Measurements from ENCODE around the gene EMD. TPM values are rescaled to one million over a fixed set of nuclear protein-coding genes. Genes with fewer than 3 reads are reported as not detected.
A peak's percentile ranks its signal among the peaks of the same experiment; 100 is the strongest.
"Not testable (repeated sequence)": the region's sequence is repeated elsewhere in the genome, so short reads cannot be mapped to it uniquely, and the experiment has no call there.

EMD gene
- 51.3 TPM for total RNA-seq
- long read RNA-seq, transcript EMD-202 (6 exons, 1,379 nt): major isoform, 28 of 36 reads
- long read RNA-seq, partial matches to known transcripts: 0 of 36 reads
- long read RNA-seq, other reads (novel, unspliced or antisense): 4 of 36 reads

DNA sequence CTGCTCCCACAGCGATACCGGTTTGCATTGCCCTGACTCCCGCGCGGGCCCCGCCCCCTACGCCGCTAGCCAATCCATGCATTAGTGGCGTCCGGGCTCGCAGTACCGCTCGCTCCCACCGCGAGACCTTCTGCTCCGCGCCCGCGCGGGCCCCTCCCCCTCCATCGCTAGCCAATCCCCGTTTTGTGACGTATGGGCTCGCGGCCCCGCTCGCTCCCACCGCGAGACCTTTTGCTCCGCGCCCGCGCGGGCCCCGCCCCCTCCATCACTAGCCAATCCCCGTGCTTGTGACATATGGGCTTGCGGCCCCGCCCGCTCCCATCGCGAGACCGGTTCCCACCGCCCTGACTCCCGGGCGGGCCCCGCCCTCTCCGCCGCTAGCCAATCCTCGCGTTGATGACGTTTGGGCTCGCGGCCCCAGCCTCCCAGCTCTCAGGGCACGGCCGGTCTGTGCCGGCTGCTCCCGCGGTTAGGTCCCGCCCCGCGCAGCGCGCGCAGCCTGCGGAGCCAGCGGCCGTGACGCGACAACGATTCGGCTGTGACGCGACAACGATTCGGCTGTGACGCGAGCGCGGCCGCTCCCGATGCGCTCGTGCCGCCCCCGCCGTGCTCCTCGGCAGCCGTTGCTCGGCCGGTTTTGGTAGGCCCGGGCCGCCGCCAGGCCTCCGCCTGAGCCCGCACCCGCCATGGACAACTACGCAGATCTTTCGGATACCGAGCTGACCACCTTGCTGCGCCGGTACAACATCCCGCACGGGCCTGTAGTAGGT, at the start of gene EMD:
Gene EMD, plus strand, starts transcription at position 497 of the 770 bp plus-strand sequence. Its CDS starts 190 bp downstream, at position 687.
- peak; percentile 90 for ATAC-seq
- peak; percentile 98 for DNase-seq
- intact Hi-C loops (cut with micrococcal nuclease): no loop called here

DNA sequence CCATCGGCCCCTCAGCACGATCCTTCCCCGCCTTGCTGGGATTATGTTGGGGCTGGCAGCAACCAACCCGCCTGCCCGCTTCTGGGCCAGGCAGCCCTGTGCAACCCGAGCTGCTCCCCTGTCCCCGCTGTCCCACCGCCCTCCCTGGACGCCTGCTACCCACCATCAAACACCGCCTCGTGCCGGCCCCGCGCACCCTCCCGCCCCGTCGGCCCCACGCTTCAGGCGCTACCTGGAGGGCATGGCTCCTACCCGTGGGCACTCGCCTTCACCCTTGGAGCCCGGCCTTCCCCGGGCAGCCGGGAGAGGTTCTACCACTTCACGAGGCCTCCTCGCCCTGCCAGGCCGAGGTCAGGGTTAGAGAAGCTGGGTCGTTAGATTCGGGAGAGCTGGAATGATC, 46.5 kb upstream of the EMD start:
- intact Hi-C loops (cut with micrococcal nuclease): no loop called here
- DNase-seq (no peak), ATAC-seq (no peak)

- ATAC-seq (no peak), DNase-seq (no peak)
- intact Hi-C loops (cut with micrococcal nuclease): no loop called here
Measured at GRCh38 chrX:154333116-154333515, 46.0 kb upstream of the EMD start.

- no peak for DNase-seq
- intact Hi-C loops (cut with micrococcal nuclease): no loop called here
- ATAC-seq: no peak
Measured at GRCh38 chrX:154333837-154334271, 45.2 kb upstream of the EMD start.

DNA sequence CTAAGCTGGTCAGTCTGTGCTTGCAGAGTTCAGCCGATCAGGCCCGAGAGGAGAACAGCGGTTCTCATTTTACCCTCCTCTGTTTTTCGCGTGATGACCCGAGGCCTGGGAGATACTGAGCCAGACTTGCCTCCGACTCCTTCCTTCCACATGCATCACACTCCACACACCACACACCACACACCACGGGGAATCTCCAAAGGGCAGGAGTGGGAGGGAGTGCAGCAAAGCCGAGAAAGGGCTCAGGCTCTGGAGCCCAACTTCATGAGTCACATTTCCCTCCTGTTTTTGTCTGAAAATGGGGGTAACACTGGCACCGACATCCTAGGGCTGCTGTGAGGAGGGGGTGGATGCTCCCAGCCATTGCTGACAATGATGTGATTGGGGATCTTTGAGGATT, 44.6 kb upstream of the EMD start:
- ATAC-seq (no peak), DNase-seq (no peak)
- intact Hi-C loops (cut with micrococcal nuclease): no loop called here

DNA sequence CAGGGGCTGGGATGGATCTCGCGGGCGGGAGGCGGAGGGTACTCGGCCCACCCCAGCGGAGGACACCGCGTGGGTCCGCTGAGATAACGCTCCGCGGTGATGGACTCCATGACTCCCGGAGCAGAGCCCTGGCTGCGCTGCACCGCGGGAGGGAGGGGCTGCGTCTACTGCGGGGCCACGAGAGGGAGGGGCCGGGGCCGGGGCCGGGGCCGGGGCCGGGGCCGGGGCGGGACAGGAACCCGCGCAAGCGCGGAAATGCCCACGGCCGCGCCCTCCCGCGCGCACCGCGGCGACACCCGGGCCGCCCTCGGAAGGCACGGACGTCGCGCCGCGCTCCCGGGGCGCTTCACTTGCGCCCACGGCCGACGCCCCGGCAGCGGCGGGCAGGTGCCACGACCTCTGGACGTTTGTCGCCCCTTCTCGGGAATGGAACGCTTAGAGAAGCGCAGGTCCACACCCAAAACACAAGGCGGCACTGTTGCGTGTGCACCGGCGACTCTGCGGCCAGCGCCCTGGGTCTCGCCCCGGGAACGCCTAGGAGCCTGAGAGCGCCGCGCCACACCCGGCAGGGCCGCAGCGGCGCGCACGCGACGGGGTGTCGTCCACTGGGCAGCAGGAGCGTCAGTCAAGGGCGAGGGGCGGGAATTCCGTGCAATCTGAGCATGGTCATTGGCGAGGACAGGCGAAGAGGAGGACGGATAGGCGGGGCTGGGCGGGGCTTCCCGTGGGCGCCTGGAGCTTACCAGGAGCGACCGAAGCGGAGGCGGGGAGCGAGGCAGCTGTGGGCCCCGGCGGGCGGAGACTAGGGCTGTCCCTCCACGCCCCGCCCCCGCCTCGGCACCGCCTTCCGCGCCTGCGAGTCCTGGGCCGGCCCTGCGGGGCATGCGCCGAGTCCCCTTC, 37.4 kb upstream of the EMD start:
- DNase-seq; intact Hi-C loops (cut with micrococcal nuclease): not testable (repeated sequence)
- peak; percentile 86 for ATAC-seq

GRCh38 chrX:154343063-154343462, 36.0 kb upstream of the EMD start:
- intact Hi-C loops (cut with micrococcal nuclease); DNase-seq: not testable (repeated sequence)
- ATAC-seq: peak; percentile 2

GRCh38 chrX:154343620-154344019, 35.5 kb upstream of the EMD start:
- intact Hi-C loops (cut with micrococcal nuclease); DNase-seq: not testable (repeated sequence)
- ATAC-seq: peak; percentile 23

- ATAC-seq: peak; percentile 3
- DNase-seq: peak; percentile 19
- intact Hi-C loops (cut with micrococcal nuclease): no loop called here
Measured at GRCh38 chrX:154348114-154348531, 31.0 kb upstream of the EMD start.

GRCh38 chrX:154348646-154349358, 30.3 kb upstream of the EMD start:
- peak; percentile 29 for DNase-seq
- intact Hi-C loops (cut with micrococcal nuclease): no loop called here
- ATAC-seq: no peak

- intact Hi-C loops (cut with micrococcal nuclease): no loop called here
- ATAC-seq (no peak), DNase-seq (peak; percentile 19)
Measured at GRCh38 chrX:154349359-154349935, 29.6 kb upstream of the EMD start.

- ATAC-seq: no peak
- intact Hi-C loops (cut with micrococcal nuclease): no loop called here
- peak; percentile 9 for DNase-seq
Measured at GRCh38 chrX:154349979-154350378, 29.1 kb upstream of the EMD start.

DNA sequence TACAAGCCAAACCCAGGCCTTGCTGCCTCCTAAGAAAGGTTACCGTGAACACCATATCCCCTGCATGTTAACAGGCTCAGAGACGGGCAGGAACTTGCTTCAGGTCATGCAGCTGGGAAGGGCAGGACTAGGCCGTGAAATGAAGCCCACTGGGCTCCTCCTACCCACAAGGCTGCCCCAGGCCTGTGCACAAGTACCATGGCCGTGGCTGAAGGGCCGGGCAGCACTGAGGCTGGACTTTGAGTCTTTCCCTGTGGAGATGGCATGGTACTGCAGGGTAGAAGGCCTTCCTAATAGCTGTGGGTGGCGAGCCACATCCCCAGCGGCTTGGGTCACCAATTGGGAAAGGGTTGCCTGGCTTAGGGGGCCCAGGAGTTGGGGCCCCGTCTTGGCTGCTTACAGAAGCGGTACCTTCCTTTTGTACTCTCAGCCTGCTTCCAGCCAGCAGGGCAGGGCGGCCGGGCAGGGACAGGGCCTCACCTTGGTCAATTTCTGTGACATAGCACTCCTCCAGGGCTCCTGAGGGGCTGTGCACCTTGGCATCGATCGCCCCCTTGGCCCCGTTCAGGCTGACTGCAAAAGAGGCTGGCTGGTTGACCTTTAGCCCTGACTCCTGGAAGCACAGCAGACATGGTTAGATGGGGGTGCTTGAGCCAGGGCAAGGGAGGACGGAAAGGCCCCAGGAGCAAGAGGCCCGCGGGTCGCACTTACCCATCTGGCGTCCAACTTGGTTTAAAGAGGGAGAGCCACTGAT, 28.5 kb upstream of the EMD start:
- DNase-seq (peak; percentile 12), ATAC-seq (no peak)
- intact Hi-C loops (cut with micrococcal nuclease): no loop called here

- intact Hi-C loops (cut with micrococcal nuclease): no loop called here
- no peak for ATAC-seq
- peak; percentile 25 for DNase-seq
Measured at GRCh38 chrX:154351183-154352011, 27.7 kb upstream of the EMD start.

DNA sequence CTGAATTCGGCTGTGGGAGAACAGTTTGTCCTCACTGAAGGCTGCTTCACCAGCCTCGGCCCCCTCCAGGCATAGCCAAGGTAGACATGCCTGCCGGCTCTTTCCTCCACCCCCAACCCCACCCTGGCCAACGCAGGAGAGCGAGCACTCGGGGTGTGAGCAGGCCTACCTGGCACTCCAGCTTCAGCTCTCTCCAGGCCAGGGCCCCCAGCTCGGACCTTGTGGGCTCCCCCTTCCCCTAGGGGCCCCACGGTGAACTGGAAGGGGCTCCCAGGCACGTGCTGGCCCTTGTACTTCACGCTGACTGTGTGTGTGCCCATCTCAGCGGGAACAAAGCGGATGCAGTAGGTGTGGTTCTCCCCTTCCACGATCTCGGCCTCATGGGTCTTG, 27.1 kb upstream of the EMD start:
- DNase-seq (no peak), ATAC-seq (no peak)
- intact Hi-C loops (cut with micrococcal nuclease): no loop called here

GRCh38 chrX:154352466-154352865, 26.6 kb upstream of the EMD start:
- ATAC-seq (no peak), DNase-seq (peak; percentile 4)
- intact Hi-C loops (cut with micrococcal nuclease): no loop called here

DNA sequence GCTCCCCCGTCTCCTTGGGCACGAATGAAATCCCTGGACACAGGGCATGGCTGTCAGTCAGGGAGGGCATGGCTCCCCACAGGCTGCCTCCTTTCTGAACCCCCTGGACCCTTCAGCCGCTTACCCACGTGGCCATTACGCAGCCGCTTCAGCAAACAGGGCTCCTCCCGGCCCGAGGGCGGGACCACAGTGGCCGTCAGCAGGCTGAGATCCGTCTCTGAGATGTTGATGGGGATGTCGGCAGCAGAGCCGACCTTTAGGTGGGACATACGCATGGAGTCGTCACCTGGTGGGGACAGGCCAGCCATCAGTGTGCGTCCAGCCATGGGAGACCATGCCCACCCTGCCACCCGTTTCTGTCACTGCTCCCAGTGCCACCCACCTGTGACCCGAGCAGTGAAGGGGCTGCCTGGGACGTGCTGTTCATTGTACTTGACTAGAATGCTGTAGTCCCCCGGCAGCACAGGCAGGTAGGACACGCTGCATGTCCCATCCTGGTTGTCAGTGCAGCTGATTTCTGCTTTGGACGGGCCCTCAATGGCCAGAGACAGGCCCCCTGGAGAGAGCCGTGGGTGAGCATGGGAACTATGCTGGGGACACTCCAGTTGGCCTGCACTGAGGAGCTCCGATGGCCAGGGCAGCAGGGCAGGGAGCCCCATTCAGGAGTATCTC, 25.8 kb upstream of the EMD start:
- DNase-seq (peak; percentile 7), ATAC-seq (no peak)
- intact Hi-C loops (cut with micrococcal nuclease): no loop called here
